ENCODE measurements around the gene MTR. TPM values are rescaled to one million over a fixed set of nuclear protein-coding genes. Genes with fewer than 3 reads are reported as not detected.

The MTR gene
- polyA plus RNA-seq, 2 of the 4 experiments (the other 2 are of a cell fraction): 6.2 to 12.7 TPM

- TF ChIP-seq, protein P1, sequence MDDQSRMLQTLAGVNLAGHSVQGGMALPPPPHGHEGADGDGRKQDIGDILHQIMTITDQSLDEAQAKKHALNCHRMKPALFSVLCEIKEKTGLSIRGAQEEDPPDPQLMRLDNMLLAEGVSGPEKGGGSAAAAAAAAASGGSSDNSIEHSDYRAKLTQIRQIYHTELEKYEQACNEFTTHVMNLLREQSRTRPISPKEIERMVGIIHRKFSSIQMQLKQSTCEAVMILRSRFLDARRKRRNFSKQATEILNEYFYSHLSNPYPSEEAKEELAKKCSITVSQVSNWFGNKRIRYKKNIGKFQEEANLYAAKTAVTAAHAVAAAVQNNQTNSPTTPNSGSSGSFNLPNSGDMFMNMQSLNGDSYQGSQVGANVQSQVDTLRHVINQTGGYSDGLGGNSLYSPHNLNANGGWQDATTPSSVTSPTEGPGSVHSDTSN (IDR thresholded peaks at IDR 0.05): no peak
- TF ChIP-seq HOXB5 (CRISPR knock-in tag; IDR thresholded peaks at IDR 0.05) (no peak), EHMT2 (IDR thresholded peaks at IDR 0.05; ENCODE audit: low read depth) (no peak)
Measured at GRCh38 chr1:236746785-236747184, 48.3 kb upstream of the MTR start (continued).

GRCh38 chr1:236747311-236747985 lies 47.6 kb upstream of the MTR start:
- DNase-seq (ENCODE audit: low read depth in 1 of 2, low spot score in 1 of 2): no peak
- ATAC-seq: no peak
- Histone ChIP-seq H3K4me3 (no peak overlapping the region), H3K4me1 (no peaks in the 10 kb centered on the region), H3K9me3 (no peaks in the 10 kb centered on the region), H3K27ac (no peak overlapping the region), H3K4me2 (no peak overlapping the region)
- CTCF ChIA-PET: interaction anchor here (0.5 to 3.4 kb wide), 3 partner anchors 12 to 52 kb away, joined by 5 to 13 read pairs (median 8); no protein-coding TSS in a partner anchor
- no peak for TF ChIP-seq RAD21 (conservative IDR thresholded peaks at IDR 0.05 in 1 of 2, IDR thresholded peaks at IDR 0.05 in 1 of 2)
- TF ChIP-seq CHD2 (IDR thresholded peaks at IDR 0.05; ENCODE audit: low read length, partially characterized antibody): no peak
- no peak for TF ChIP-seq NPAS2 (CRISPR knock-in tag; IDR thresholded peaks at IDR 0.05; ENCODE audit: borderline replicate concordance)
- no peak for TF ChIP-seq CHD4 (IDR thresholded peaks at IDR 0.05; ENCODE audit: borderline replicate concordance)
- no peak for TF ChIP-seq SMC3 (IDR thresholded peaks at IDR 0.05)
- no peak for TF ChIP-seq ZC3H11A (IDR thresholded peaks at IDR 0.05)
- TF ChIP-seq CTCF (IDR thresholded peaks at IDR 0.05): no peak
- no peak for TF ChIP-seq FOSB (CRISPR knock-in tag; IDR thresholded peaks at IDR 0.05)
- no peak for TF ChIP-seq EP300 (IDR thresholded peaks at IDR 0.05)
- no peak for TF ChIP-seq EHMT2 (IDR thresholded peaks at IDR 0.05; ENCODE audit: low read depth)
- TF ChIP-seq ZNF302 (CRISPR knock-in tag; IDR thresholded peaks at IDR 0.05): no peak
- no peak for TF ChIP-seq MYC (IDR thresholded peaks at IDR 0.05; ENCODE audit: borderline replicate concordance, low read length)
- TF ChIP-seq EHF (CRISPR knock-in tag; IDR thresholded peaks at IDR 0.05): no peak
- TF ChIP-seq RFX5 (IDR thresholded peaks at IDR 0.05): no peak
- no peak for TF ChIP-seq KDM1A (IDR thresholded peaks at IDR 0.05; ENCODE audit: low read depth)
- TF ChIP-seq, protein P2, sequence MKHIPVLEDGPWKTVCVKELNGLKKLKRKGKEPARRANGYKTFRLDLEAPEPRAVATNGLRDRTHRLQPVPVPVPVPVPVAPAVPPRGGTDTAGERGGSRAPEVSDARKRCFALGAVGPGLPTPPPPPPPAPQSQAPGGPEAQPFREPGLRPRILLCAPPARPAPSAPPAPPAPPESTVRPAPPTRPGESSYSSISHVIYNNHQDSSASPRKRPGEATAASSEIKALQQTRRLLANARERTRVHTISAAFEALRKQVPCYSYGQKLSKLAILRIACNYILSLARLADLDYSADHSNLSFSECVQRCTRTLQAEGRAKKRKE (CRISPR knock-in tag; IDR thresholded peaks at IDR 0.05; ENCODE audit: low read depth): no peak
- no peak for TF ChIP-seq KDM5A (IDR thresholded peaks at IDR 0.05)
- TF ChIP-seq POLR2A (IDR thresholded peaks at IDR 0.05; ENCODE audit: low read length): no peak
- TF ChIP-seq HOXB13 (CRISPR knock-in tag; IDR thresholded peaks at IDR 0.05; ENCODE audit: low read depth): no peak
- no peak for TF ChIP-seq CBX8 (IDR thresholded peaks at IDR 0.05)
- whole genome bisulfite sequencing (ENCODE audit: missing lambda C conversion rate): 51% methylated on average over 6 of the region's 6 CpGs
- no peak for FAIRE-seq
- POLR2A ChIA-PET: no interaction called here
